HepG2 (cell line): ENCODE results near the gene NFKB2. TPM values are rescaled to one million over a fixed set of nuclear protein-coding genes. Genes with fewer than 3 reads are reported as not detected.
A peak's percentile ranks its signal among the peaks of the same experiment; 100 is the strongest.

Experiments
- ATAC-seq: fragments of 200-7000 bp; cut with Tn5 transposase; 3 replicates; pipeline ENCODE4 v1.9.1; 2020; ENCODE audit warnings: mild to moderate bottlenecking, moderate library complexity
- BruUV-seq: library from RNA; stranded (reverse); fragments of 400-500 nt; replicated peaks from 2 replicates; lab custom pipeline; 2021; lab: Mats Ljungman, UMichigan
- CTCF ChIA-PET: fragments of 300-600 bp; formaldehyde crosslinking; extraction: SDS; loops from one replicate; lab custom pipeline; 2021; ENCODE audit warnings: low total read pairs, inconsistent platforms, low intra/inter-chr PET ratio; lab: Yijun Ruan, JAX
- POLR2A ChIA-PET: fragments of 350-600 bp; sonication (Branson Sonifier 250); formaldehyde crosslinking; loops from one replicate; lab custom pipeline; 2020; ENCODE audit warnings: antibody characterized with exemption, inconsistent platforms; lab: Yijun Ruan, JAX
- DNase-seq: peaks from one replicate; pipeline ENCODE4 v3.0.0-alpha.2; 2015; ENCODE audit warnings: low spot score
- FAIRE-seq: peaks from 3 replicates; lab custom pipeline; 2011; peaks lifted over from hg19 to GRCh38; lab: Jason Lieb, UNC
- H2AFZ ChIP-seq: one replicate; pipeline ENCODE4 v1.6.1; 2011; ENCODE audit warnings: low read length, inconsistent platforms
- H3K27ac ChIP-seq: fragments of 300-600 bp; 3 replicates; pipeline ENCODE4 v1.8.0; 2011; ENCODE audit warnings: mixed run types, mild to moderate bottlenecking, mixed read lengths, low read length, inconsistent platforms; ENCODE audit not compliant: insufficient read depth; ENCODE audit errors: extremely low read length
- H3K27me3 ChIP-seq, 2 experiments: fragments of 200-600 bp in 1 of 2; 2 replicates in 1 of 2; 3 replicates in 1 of 2; pipeline versions ENCODE4 v1.6.0 to v1.8.0; 2011; ENCODE audit warnings: low read length in 2 of 2, mild to moderate bottlenecking in 2 of 2, moderate library complexity in 2 of 2, inconsistent platforms in 1 of 2; ENCODE audit not compliant: insufficient read depth in 2 of 2, control insufficient read depth in 1 of 2
- H3K36me3 ChIP-seq, 2 experiments: fragments of 200-600 bp in 1 of 2; replicated peaks in 1 of 2; 2 replicates in 1 of 2; 3 replicates in 1 of 2; pipeline versions ENCODE4 v1.5.1 to v1.8.0; 2011; ENCODE audit warnings: low read length in 2 of 2, inconsistent platforms in 1 of 2; ENCODE audit not compliant: insufficient read depth in 2 of 2, control insufficient read depth in 1 of 2
- H3K4me1 ChIP-seq: 2 replicates; pipeline ENCODE4 v1.5.1; 2012; ENCODE audit warnings: low read length, inconsistent platforms; ENCODE audit not compliant: insufficient read depth
- H3K4me2 ChIP-seq: 2 replicates; pipeline ENCODE4 v1.6.0; 2011; ENCODE audit warnings: low read depth, low read length, inconsistent platforms
- H3K4me3 ChIP-seq, 3 experiments: fragments of 200-600 bp in 1 of 3; sonication (generic), shearing (Covaris generic) in 1 of 3; replicated peaks in 1 of 3; 2 replicates each; pipeline ENCODE4 v1.5.1; 2011 to 2016; ENCODE audit warnings: low read length in 3 of 3, inconsistent platforms in 2 of 3, low read depth in 2 of 3, mild to moderate bottlenecking in 2 of 3, control low read depth in 1 of 3, mixed read lengths in 1 of 3; ENCODE audit not compliant: insufficient read depth in 1 of 3
- H3K79me2 ChIP-seq: one replicate; pipeline ENCODE4 v1.6.1; 2011; ENCODE audit warnings: low read length, inconsistent platforms; ENCODE audit not compliant: insufficient read depth
- H3K9ac ChIP-seq: 2 replicates; pipeline ENCODE4 v1.6.0; 2011; ENCODE audit warnings: mild to moderate bottlenecking, low read depth, low read length, inconsistent platforms; ENCODE audit not compliant: insufficient read depth
- H3K9me3 ChIP-seq: 2 replicates; pipeline ENCODE4 v1.5.1; 2012; ENCODE audit warnings: mild to moderate bottlenecking, low read length
- H4K20me1 ChIP-seq: 2 replicates; pipeline ENCODE4 v1.6.0; 2011; ENCODE audit warnings: inconsistent platforms, mild to moderate bottlenecking, low read length, moderate library complexity; ENCODE audit not compliant: insufficient read depth
- HINFP ChIP-seq: sonication (generic); formaldehyde crosslinking; IDR thresholded peaks from 2 replicates; pipeline ENCODE4 v1.4.0; 2020; ENCODE audit warnings: low read depth, mild to moderate bottlenecking, missing genetic modification reagents
- MIXL1 ChIP-seq: IDR thresholded peaks from 2 replicates; pipeline ENCODE4 v1.6.1; 2016
- RBM22 ChIP-seq: fragments of 200-400 bp; formaldehyde crosslinking; optimal IDR thresholded peaks from 2 replicates; pipeline ENCODE3; 2017; ENCODE audit warnings: mild to moderate bottlenecking, low read length, moderate library complexity
- TARDBP ChIP-seq: sonication (generic); formaldehyde crosslinking; IDR thresholded peaks from 2 replicates; pipeline ENCODE4 v1.8.0; 2022; ENCODE audit warnings: mild to moderate bottlenecking, missing genetic modification reagents
- TMF1 ChIP-seq: sonication (generic); formaldehyde crosslinking; IDR thresholded peaks from 2 replicates; pipeline ENCODE4 v1.8.1; 2022; ENCODE audit warnings: low read depth, missing genetic modification reagents
- ZBTB44 ChIP-seq: sonication (generic); formaldehyde crosslinking; IDR thresholded peaks from 2 replicates; pipeline ENCODE4 v1.4.0; 2020; ENCODE audit warnings: missing genetic modification reagents
- ZFX ChIP-seq: sonication (generic); formaldehyde crosslinking; IDR thresholded peaks from 2 replicates; pipeline ENCODE4 v1.4.0; 2020; ENCODE audit warnings: mild to moderate bottlenecking, low read depth, missing genetic modification reagents, moderate library complexity
- ZMYM4 ChIP-seq: sonication (generic); formaldehyde crosslinking; IDR thresholded peaks from 2 replicates; pipeline ENCODE4 v1.8.1; 2023; ENCODE audit warnings: mild to moderate bottlenecking, missing genetic modification reagents
- ZNF224 ChIP-seq: sonication (generic); formaldehyde crosslinking; IDR thresholded peaks from 2 replicates; pipeline ENCODE4 v1.5.0; 2020; ENCODE audit warnings: mild to moderate bottlenecking, missing genetic modification reagents
- ZNF296 ChIP-seq: sonication (generic); formaldehyde crosslinking; conservative IDR thresholded peaks from 2 replicates; pipeline ENCODE4 v1.5.0; 2020; ENCODE audit warnings: mild to moderate bottlenecking, missing genetic modification reagents
- ZNF441 ChIP-seq: sonication (generic); formaldehyde crosslinking; IDR thresholded peaks from 2 replicates; pipeline ENCODE4 v1.7.0; 2021; ENCODE audit warnings: missing genetic modification reagents, borderline replicate concordance
- ZNF543 ChIP-seq: sonication (generic); formaldehyde crosslinking; IDR thresholded peaks from 2 replicates; pipeline ENCODE4 v1.4.0; 2020; ENCODE audit warnings: mild to moderate bottlenecking, missing genetic modification reagents
- ZNF766 ChIP-seq: sonication (generic); formaldehyde crosslinking; IDR thresholded peaks from 2 replicates; pipeline ENCODE4 v1.5.0; 2020; ENCODE audit warnings: missing genetic modification reagents, borderline replicate concordance
- ZNF782 ChIP-seq: sonication (generic); formaldehyde crosslinking; IDR thresholded peaks from 2 replicates; pipeline ENCODE4 v1.4.0; 2020; ENCODE audit warnings: missing genetic modification reagents, mild to moderate bottlenecking, borderline replicate concordance
- WGBS: methylation state at CpG from one replicate; pipeline ENCODE4 v1.1.6; 2017; ENCODE audit warnings: low lambda C conversion rate; 5-methylcytosine and 5-hydroxymethylcytosine counted together
- in situ Hi-C: cut with HindIII; loops from 2 replicates; pipeline ENCODE4 v1.10.0; 2017; ENCODE audit warnings: low pct_unique_long_range_greater_than_20kb; ENCODE audit not compliant: extremely low pct_ligation_motif_present
- intact Hi-C: fragments of 100-400 bp; cut with micrococcal nuclease; formaldehyde crosslinking; loops from one replicate; pipeline ENCODE4 v1.10.0; 2022; ENCODE audit not compliant: unreplicated experiment
- polyA plus RNA-seq, 8 experiments: library from polyadenylated mRNA; depleted of rRNA in 3 of 8; stranded (reverse) in 7 of 8; unstranded in 1 of 8; fragments of >200 nt; fragmentation: Illumina TruSeq in 4 of 8; extraction: Trizol in 4 of 8; gene quantifications; 2 replicates each; pipeline versions ENCODE4 v1.2.1 to v1.2.3, GENCODE V29; 2011 to 2016; ENCODE audit warnings: low read depth in 4 of 8, missing spikeins in 1 of 8, mixed read lengths in 1 of 8; ENCODE audit not compliant: insufficient read depth in 1 of 8
- total RNA-seq, 5 experiments: library from RNA; depleted of rRNA; stranded (reverse); fragments of >200 nt; fragmentation: Illumina TruSeq; extraction: Trizol; gene quantifications; 2 replicates each; pipeline ENCODE4 v1.2.3, GENCODE V29; 2016; ENCODE audit warnings: low read depth in 1 of 5
- TF ChIP-seq, protein P1 (sequence below): sonication (generic); formaldehyde crosslinking; IDR thresholded peaks from 2 replicates; pipeline ENCODE4 v1.8.0; 2022; ENCODE audit warnings: mild to moderate bottlenecking, missing genetic modification reagents, moderate library complexity

The NFKB2 gene
- total and polyA plus RNA-seq, 2 of the 13 experiments (the other 11 are each of a cell fraction or from before 2014, with no cell fraction given), result 7.7 to 12.5 TPM

GRCh38 chr10:102379383-102379782 is 16.1 kb upstream of the NFKB2 start:
- TF ChIP-seq ZNF296 (CRISPR knock-in tag), result no peak
- TF ChIP-seq RBM22, result peak; percentile 58
- ChIA-PET POLR2A (no interaction called here), CTCF (no interaction called here)
- FAIRE-seq, result no peak
- WGBS, result 97% methylated on average over 5 of the region's 6 CpGs
- Histone ChIP-seq H3K4me1 (0 out of 2 replicates have a peak, but pooled peaks cover under 1% of the 10 kb centered on the region), H3K27me3 (no peaks in the 10 kb centered on the region), H3K4me2 (no peak overlapping the region), H2AFZ (no peak overlapping the region), H4K20me1 (0 out of 2 replicates have a peak, but pooled peaks cover 2% of the 10 kb centered on the region), H3K4me3 (no peak overlapping the region), H3K27ac (no peak overlapping the region), H3K9me3 (no peaks in the 10 kb centered on the region), H3K9ac (no peak overlapping the region), H3K79me2 (no peaks in the 10 kb centered on the region), H3K36me3 (peaks cover 31 to 59% of the 10 kb centered on the region in 2 experiments)
- no peak for DNase-seq
- no TSS peak for BruUV-seq
- intact Hi-C loops, result no loop called here
- in situ Hi-C loops, result no loop called here
- no peak for ATAC-seq

GRCh38 chr10:102381983-102382382 is 13.5 kb upstream of the NFKB2 start:
- intact Hi-C loops (no loop called here), in situ Hi-C loops (no loop called here)
- BruUV-seq, result no TSS peak

More at GRCh38 chr10:102381983-102382382, 13.5 kb upstream of the NFKB2 start:
- FAIRE-seq (no peak), DNase-seq (no peak), ATAC-seq (no peak)
- Histone ChIP-seq H2AFZ (no peak overlapping the region), H3K27me3 (no peaks in the 10 kb centered on the region), H3K9ac (no peak overlapping the region), H3K9me3 (no peaks in the 10 kb centered on the region), H3K4me1 (peaks cover 14% of the 10 kb centered on the region), H3K36me3 (peaks cover 20 to 37% of the 10 kb centered on the region in 2 experiments), H4K20me1 (no peaks in the 10 kb centered on the region), H3K4me3 (no peak overlapping the region), H3K27ac (no peak overlapping the region), H3K79me2 (no peaks in the 10 kb centered on the region), H3K4me2 (no peak overlapping the region)
- WGBS, result 97% methylated on average over 4 of the region's 9 CpGs
- CTCF ChIA-PET, result no interaction called here
- TF ChIP-seq ZFX (CRISPR knock-in tag) (no peak), TARDBP (CRISPR knock-in tag) (no peak), ZNF224 (CRISPR knock-in tag) (no peak), ZNF782 (CRISPR knock-in tag) (no peak), ZMYM4 (CRISPR knock-in tag) (no peak), ZNF543 (no peak), TMF1 (CRISPR knock-in tag) (no peak), ZBTB44 (CRISPR knock-in tag) (no peak), ZNF766 (no peak), MIXL1 (CRISPR knock-in tag) (no peak), ZNF441 (CRISPR knock-in tag) (no peak), HINFP (no peak)
- TF ChIP-seq, protein P1, sequence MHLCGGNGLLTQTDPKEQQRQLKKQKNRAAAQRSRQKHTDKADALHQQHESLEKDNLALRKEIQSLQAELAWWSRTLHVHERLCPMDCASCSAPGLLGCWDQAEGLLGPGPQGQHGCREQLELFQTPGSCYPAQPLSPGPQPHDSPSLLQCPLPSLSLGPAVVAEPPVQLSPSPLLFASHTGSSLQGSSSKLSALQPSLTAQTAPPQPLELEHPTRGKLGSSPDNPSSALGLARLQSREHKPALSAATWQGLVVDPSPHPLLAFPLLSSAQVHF (CRISPR knock-in tag), result no peak
- POLR2A ChIA-PET, result no interaction called here
